D721Med (cell line): ENCODE data around the gene SLCO2A1.

ENCODE experiments used
- DNase-seq: peaks from one replicate; pipeline ENCODE4 v3.0.0; 2011; ENCODE audit warnings: low spot score; ENCODE audit not compliant: insufficient read length
- FAIRE-seq: peaks from 2 replicates; lab custom pipeline; 2011; peaks lifted over from hg19 to GRCh38; lab: Jason Lieb, UNC
- TF ChIP-seq, protein P1 (sequence below): IDR thresholded peaks from 2 replicates; pipeline ENCODE4 v1.5.1; 2012; ENCODE audit warnings: mild to moderate bottlenecking, control low read depth; ENCODE audit not compliant: insufficient read depth; ENCODE audit errors: missing control alignments

SLCO2A1 gene

DNA sequence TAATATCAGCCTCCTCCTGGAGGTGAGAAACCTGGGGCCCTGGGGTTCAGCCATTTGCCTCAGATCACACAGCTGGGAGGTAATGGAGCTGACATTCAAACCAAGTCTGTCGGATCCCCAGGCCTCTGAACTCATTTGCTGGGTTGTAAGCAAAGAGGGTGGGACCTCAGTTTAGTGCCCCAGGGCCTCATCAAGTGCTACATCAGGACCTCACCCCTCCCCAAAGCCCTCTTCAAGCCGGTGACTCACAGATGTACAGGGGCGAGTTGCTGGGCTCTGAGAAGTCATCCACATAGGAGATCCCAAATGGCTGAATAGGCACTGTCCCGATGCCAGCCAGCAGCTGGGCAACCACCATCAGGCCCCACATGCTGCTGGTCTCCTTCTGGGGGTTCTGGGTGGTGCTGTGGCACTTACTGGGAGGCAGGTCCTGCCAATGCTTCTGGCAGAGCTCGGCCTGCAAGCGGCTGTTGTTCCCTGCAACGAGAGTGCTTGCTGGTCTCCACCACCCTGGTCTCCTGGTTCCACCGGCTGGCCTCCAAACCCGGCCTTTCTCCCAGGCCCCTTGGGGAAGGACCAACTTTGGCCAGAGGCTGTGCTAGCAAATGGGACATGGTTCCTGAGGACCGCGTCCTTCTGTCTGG lies 74.9 kb downstream of the SLCO2A1 start:
- DNase-seq (no peak), FAIRE-seq (no peak)
- TF ChIP-seq, protein P1, sequence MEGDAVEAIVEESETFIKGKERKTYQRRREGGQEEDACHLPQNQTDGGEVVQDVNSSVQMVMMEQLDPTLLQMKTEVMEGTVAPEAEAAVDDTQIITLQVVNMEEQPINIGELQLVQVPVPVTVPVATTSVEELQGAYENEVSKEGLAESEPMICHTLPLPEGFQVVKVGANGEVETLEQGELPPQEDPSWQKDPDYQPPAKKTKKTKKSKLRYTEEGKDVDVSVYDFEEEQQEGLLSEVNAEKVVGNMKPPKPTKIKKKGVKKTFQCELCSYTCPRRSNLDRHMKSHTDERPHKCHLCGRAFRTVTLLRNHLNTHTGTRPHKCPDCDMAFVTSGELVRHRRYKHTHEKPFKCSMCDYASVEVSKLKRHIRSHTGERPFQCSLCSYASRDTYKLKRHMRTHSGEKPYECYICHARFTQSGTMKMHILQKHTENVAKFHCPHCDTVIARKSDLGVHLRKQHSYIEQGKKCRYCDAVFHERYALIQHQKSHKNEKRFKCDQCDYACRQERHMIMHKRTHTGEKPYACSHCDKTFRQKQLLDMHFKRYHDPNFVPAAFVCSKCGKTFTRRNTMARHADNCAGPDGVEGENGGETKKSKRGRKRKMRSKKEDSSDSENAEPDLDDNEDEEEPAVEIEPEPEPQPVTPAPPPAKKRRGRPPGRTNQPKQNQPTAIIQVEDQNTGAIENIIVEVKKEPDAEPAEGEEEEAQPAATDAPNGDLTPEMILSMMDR: no peak

DNA sequence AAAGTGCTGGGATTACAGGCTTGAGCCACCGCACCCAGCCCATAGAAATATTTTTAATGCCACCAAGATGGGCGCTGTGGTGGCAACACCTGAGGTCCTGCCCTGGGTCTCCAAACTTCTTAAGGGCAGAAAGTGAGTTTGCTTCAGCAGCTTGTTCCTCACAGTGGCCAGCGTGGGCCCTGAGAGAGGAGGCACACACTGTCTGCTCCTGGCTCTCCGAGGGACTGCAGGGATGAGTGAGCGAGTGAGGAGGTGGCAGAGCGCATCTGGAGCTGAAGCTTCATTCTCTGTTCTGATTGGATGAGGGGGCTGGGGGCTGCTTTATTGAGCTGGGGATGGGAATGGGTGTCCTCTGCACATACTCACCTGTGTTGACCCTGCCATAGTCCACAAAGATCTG lies 76.4 kb downstream of the SLCO2A1 start:
- no peak for FAIRE-seq

DNA sequence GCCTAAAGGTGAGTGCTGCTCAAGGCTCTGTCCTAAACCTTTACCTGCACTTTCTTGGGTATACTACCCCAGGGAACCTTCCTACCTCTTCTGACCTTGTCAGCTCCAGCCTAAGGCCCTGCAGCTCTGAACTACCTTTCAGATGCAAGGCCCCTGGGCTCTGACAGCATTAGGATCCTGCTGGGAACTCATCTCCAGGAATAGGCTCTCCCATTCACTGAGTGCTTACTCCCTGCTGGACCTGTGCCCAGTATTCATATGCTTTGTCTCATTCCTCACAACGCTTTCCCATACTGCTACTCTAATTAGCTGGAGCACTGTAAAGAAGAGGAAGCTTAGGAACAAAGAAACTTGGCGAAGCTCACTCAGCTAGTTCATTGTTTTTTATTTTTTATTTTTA lies 80.3 kb downstream of the SLCO2A1 start:
- DNase-seq (no peak), FAIRE-seq (no peak)
- TF ChIP-seq, protein P1: no peak

More for the DNA sequence above, 76.4 kb downstream of the SLCO2A1 start:
- TF ChIP-seq, protein P1: no peak
- DNase-seq: no peak

DNA sequence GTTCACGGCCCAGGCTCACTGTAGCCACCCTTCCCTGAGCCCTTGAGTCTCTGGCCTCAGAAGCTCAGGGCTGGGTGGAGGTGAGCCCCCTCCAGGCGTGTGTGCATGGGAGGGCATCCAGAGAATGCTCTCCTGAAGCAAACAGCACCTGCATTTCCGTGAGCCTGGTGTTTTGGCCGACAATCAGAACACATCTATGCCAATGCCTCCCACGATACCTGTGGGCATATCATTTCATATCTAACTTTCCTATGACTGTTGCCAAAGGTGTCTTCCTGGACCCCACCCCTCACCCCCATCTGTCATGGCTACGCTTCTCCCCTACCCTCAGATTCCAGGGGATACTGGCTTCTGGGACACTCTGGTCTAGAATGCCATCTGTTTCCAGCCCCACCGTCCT lies 80.7 kb downstream of the SLCO2A1 start:
- no peak for DNase-seq
- TF ChIP-seq, protein P1: no peak
- FAIRE-seq: no peak

DNA sequence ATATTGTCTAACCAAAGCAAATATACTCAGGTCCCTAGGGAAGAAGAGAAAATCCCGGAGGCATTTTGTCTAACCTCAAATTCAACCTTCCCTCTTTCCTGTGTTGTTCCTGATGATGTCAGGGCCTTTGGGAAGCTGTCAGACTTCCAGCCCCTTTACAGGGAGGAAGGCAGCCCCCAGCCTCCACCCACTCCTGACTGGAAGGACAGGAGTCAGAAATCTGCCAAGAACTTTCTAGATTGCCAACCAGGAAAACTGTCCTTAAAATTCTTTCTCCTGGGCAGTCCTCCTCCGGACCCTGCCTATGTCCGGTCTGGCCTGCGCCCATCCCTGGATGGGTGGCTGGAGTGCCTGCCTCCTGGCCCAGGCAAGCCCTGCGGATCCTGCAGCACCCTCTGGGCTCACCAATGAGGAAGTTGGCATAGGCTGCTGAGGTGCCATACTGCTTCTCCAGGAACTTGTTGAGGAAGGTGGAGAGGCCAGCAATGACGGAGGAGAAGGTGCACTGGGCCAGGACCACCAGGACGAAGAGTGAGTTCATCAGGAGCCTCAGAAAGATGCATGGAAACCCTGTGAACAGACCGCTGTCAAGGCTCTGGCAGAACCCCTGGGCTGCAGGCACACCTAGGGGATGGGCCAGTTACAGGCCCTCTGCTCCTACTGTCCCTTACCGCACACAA lies 81.5 kb downstream of the SLCO2A1 start:
- DNase-seq (no peak), FAIRE-seq (no peak)
- TF ChIP-seq, protein P1: no peak

DNA sequence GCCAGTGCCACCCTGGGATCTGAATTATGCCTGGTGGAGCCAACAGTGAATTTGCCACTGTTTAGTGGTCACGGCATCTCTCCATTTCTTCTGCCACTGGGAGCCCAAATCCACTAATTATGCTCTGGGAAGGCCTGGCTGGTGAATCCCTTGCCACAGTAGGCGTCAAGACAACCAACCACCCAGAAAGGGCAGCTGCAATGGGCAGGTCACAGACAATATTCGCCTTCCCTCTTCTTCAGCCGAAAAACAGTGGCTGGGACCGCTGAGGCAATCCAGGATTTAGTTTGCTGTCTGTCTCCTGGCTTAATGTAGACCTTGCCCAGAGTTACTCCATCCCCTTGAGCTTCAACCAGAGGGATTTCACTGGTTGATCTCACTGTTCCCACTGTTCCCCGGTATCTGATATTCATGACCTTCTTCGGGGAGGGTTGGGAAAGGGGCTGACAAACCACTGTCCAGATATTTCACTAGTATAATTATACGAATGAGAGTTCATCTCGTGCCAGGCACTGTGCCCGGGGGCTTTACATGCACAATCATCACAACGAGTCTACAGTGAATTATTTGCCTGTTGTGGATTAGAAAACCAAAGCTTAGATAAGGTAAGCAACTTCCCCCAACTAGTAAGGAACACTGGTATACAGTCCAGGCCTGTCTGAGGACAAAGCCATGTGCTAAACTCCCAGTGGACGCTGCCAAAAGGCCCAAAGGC lies 84.2 kb downstream of the SLCO2A1 start:
- TF ChIP-seq, protein P1: no peak
- FAIRE-seq: no peak
- DNase-seq: no peak
